Panc1 (cell line): ENCODE data around the gene MEAK7.

Experiments used
- POLR2AphosphoS5 ChIP-seq: IDR thresholded peaks from 2 replicates; pipeline ENCODE4 v1.6.1; 2012; ENCODE audit warnings: mild to moderate bottlenecking, low read depth, low read length, moderate library complexity
- SIN3A ChIP-seq: IDR thresholded peaks from 2 replicates; pipeline ENCODE4 v1.6.1; 2012; ENCODE audit warnings: low read depth, mild to moderate bottlenecking, low read length, moderate library complexity, borderline replicate concordance; ENCODE audit not compliant: insufficient read depth
- TF ChIP-seq, protein P1 (sequence below): fragments of 450-650 bp; IDR thresholded peaks from 2 replicates; pipeline ENCODE4 v1.5.1; 2017; ENCODE audit warnings: mild to moderate bottlenecking
- TF ChIP-seq, protein P2 (sequence below), 2 experiments: IDR thresholded peaks; 2 replicates each; pipeline ENCODE4 v1.6.1; 2011 to 2012; ENCODE audit warnings: low read depth in 2 of 2, control low read depth in 1 of 2, low read length in 1 of 2, mild to moderate bottlenecking in 1 of 2, moderate library complexity in 1 of 2; ENCODE audit not compliant: insufficient read depth in 1 of 2

DNA sequence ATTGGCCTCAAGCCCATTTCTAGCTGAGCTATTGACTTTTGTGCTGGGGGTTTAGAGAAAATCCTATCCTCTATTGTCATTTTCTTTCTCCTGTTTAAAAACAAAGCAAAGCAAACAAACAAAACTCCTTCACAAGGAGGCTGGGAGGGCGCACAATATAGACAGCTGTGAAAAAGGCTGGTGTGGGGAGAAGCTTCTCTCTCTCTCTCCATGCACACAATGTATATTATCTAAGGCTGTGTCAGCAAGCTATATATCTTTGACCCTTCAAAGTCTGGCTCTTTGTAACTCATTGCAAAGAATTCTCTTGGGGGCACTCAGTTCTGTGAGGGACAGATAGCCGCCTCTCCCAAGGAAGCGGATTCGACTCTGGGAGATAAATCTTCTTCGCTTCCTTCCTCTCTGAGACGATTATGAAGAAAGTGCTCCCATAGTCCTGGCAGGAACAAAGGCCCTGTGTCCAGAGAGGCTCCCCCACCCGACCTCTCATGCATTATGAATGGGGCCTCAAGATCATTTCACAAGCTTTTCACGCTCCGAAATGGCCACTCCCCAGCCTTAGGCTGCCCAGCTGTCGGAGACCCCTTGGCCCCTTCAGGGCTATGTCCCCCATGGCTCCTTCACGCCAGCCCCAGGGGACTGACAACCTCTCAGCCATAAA lies 33.2 kb upstream of the MEAK7 start:
- TF ChIP-seq, protein P1, sequence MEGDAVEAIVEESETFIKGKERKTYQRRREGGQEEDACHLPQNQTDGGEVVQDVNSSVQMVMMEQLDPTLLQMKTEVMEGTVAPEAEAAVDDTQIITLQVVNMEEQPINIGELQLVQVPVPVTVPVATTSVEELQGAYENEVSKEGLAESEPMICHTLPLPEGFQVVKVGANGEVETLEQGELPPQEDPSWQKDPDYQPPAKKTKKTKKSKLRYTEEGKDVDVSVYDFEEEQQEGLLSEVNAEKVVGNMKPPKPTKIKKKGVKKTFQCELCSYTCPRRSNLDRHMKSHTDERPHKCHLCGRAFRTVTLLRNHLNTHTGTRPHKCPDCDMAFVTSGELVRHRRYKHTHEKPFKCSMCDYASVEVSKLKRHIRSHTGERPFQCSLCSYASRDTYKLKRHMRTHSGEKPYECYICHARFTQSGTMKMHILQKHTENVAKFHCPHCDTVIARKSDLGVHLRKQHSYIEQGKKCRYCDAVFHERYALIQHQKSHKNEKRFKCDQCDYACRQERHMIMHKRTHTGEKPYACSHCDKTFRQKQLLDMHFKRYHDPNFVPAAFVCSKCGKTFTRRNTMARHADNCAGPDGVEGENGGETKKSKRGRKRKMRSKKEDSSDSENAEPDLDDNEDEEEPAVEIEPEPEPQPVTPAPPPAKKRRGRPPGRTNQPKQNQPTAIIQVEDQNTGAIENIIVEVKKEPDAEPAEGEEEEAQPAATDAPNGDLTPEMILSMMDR: no peak
- TF ChIP-seq, protein P2, sequence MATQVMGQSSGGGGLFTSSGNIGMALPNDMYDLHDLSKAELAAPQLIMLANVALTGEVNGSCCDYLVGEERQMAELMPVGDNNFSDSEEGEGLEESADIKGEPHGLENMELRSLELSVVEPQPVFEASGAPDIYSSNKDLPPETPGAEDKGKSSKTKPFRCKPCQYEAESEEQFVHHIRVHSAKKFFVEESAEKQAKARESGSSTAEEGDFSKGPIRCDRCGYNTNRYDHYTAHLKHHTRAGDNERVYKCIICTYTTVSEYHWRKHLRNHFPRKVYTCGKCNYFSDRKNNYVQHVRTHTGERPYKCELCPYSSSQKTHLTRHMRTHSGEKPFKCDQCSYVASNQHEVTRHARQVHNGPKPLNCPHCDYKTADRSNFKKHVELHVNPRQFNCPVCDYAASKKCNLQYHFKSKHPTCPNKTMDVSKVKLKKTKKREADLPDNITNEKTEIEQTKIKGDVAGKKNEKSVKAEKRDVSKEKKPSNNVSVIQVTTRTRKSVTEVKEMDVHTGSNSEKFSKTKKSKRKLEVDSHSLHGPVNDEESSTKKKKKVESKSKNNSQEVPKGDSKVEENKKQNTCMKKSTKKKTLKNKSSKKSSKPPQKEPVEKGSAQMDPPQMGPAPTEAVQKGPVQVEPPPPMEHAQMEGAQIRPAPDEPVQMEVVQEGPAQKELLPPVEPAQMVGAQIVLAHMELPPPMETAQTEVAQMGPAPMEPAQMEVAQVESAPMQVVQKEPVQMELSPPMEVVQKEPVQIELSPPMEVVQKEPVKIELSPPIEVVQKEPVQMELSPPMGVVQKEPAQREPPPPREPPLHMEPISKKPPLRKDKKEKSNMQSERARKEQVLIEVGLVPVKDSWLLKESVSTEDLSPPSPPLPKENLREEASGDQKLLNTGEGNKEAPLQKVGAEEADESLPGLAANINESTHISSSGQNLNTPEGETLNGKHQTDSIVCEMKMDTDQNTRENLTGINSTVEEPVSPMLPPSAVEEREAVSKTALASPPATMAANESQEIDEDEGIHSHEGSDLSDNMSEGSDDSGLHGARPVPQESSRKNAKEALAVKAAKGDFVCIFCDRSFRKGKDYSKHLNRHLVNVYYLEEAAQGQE (IDR thresholded peaks at IDR 0.05; ENCODE audit: insufficient read depth in 1 of 2, low read depth in 2 of 2, low read length in 1 of 2): no peak
- TF ChIP-seq POLR2AphosphoS5 (no peak), SIN3A (no peak)
